ENCODE data around the gene PPP1R10.

The PPP1R10 gene

DNA sequence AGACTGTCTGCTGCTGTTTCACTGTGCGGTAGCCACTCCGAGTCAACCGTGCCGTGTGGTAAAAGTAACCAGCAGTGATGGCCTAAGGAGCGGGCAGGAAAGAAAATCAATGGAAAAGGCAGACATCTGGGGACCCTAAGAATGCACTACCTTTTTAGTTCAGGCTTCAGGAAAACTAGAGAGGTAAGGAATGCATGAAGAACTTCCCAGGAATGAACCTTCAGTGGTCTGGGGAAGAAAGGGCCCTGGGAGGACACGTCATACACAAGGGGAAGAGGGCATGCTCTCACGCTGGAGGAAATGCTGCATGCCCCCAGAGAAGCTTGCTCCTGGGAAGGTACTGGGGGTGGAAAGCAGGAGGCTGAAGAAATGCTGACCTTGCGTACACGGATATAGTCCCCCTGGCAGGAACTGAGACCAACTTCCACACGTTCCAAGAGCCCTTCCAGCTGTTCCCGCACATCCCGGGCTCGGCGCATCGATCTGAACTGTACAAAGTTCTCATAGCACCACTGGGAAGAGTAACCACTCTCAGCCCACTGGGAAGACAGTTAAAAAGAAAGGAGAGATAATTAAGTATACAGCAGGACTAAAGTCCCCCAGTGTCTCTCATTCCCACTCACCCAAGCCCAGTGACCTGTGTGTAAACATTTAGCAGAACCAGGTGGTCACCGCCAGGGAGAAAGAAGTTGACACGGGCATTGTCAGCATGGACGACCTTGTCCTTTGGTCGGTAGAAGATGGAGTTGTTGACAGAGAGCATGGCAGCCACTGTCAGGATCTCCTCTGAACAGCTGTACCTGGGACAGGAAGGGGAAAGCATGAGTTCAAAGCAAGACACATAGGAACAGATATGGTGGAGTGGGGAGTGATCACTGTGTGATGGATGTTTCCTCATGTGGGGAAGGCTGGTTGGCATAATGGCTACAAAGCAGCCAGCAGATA lies 38.0 kb upstream of the PPP1R10 start:
- DNase-seq (ENCODE audit: low spot score), result no peak
- in situ Hi-C loops (cut with MboI; ENCODE audit: low sequenced_read_pairs, unreplicated experiment), result no loop called here
- TF ChIP-seq, protein P1, sequence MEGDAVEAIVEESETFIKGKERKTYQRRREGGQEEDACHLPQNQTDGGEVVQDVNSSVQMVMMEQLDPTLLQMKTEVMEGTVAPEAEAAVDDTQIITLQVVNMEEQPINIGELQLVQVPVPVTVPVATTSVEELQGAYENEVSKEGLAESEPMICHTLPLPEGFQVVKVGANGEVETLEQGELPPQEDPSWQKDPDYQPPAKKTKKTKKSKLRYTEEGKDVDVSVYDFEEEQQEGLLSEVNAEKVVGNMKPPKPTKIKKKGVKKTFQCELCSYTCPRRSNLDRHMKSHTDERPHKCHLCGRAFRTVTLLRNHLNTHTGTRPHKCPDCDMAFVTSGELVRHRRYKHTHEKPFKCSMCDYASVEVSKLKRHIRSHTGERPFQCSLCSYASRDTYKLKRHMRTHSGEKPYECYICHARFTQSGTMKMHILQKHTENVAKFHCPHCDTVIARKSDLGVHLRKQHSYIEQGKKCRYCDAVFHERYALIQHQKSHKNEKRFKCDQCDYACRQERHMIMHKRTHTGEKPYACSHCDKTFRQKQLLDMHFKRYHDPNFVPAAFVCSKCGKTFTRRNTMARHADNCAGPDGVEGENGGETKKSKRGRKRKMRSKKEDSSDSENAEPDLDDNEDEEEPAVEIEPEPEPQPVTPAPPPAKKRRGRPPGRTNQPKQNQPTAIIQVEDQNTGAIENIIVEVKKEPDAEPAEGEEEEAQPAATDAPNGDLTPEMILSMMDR (IDR thresholded peaks at IDR 0.05; ENCODE audit: borderline replicate concordance, control extremely low read depth, extremely low read depth, insufficient read depth, missing control alignments), result no peak

GRCh38 chr6:30651143-30651542 lies 34.1 kb upstream of the PPP1R10 start:
- in situ Hi-C loops (cut with MboI; ENCODE audit: low sequenced_read_pairs, unreplicated experiment), result no loop called here
- TF ChIP-seq, protein P1 (IDR thresholded peaks at IDR 0.05; ENCODE audit: borderline replicate concordance, control extremely low read depth, extremely low read depth, insufficient read depth, missing control alignments), result no peak
- no peak for DNase-seq (ENCODE audit: low spot score)

GRCh38 chr6:30647242-30648116 lies 30.4 kb upstream of the PPP1R10 start:
- DNase-seq (ENCODE audit: low spot score), result peak; percentile 87
- TF ChIP-seq, protein P1 (IDR thresholded peaks at IDR 0.05; ENCODE audit: borderline replicate concordance, control extremely low read depth, extremely low read depth, insufficient read depth, missing control alignments), result no peak
- in situ Hi-C loops (cut with MboI; ENCODE audit: low sequenced_read_pairs, unreplicated experiment), result no loop called here

GRCh38 chr6:30646450-30647241 lies 29.6 kb upstream of the PPP1R10 start, which contains the start of gene C6orf136:
TSS of gene C6orf136 (plus strand) at chr6:30647133. CDS start at chr6:30647232, 99 bp downstream.
- TF ChIP-seq, protein P1 (IDR thresholded peaks at IDR 0.05; ENCODE audit: borderline replicate concordance, control extremely low read depth, extremely low read depth, insufficient read depth, missing control alignments), result no peak
- in situ Hi-C loops (cut with MboI; ENCODE audit: low sequenced_read_pairs, unreplicated experiment), result no loop called here

DNA sequence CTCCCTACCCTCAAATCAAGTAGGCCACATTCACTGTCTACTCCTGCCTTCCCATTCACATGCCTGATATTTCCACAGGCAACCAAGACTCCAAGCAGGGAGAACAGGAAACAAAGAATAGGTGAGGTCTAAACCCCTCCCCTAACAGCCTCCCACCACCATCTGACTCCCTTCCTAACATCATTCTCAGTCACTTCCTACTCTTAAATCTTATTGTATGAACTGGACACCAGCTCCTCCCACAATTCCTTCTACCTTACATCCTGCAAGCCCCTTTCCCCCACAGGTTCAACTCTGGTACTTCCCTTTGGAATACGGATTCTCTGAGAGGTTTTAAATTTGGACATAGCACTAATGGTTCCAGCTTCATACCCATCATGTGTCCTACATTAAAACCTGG lies 28.9 kb upstream of the PPP1R10 start:
- TF ChIP-seq, protein P1 (IDR thresholded peaks at IDR 0.05; ENCODE audit: borderline replicate concordance, control extremely low read depth, extremely low read depth, insufficient read depth, missing control alignments), result no peak
- in situ Hi-C loops (cut with MboI; ENCODE audit: low sequenced_read_pairs, unreplicated experiment), result no loop called here
- DNase-seq (ENCODE audit: low spot score), result no peak

More at GRCh38 chr6:30646450-30647241, 29.6 kb upstream of the PPP1R10 start, which contains the start of gene C6orf136:
- peak; percentile 99 for DNase-seq (ENCODE audit: low spot score)
